HepG2 (cell line): ENCODE measurements around the gene LRRC73. TPM values are rescaled to one million over a fixed set of nuclear protein-coding genes. Genes with fewer than 3 reads are reported as not detected.

Experiments
- ATAC-seq: fragments of 200-7000 bp; cut with Tn5 transposase; 3 replicates; pipeline ENCODE4 v1.9.1; 2020; ENCODE audit warnings: mild to moderate bottlenecking, moderate library complexity
- BruUV-seq: library from RNA; stranded (reverse); fragments of 400-500 nt; replicated peaks from 2 replicates; lab custom pipeline; 2021; lab: Mats Ljungman, UMichigan
- CTCF ChIA-PET: fragments of 300-600 bp; formaldehyde crosslinking; extraction: SDS; loops from one replicate; lab custom pipeline; 2021; ENCODE audit warnings: low total read pairs, inconsistent platforms, low intra/inter-chr PET ratio; lab: Yijun Ruan, JAX
- POLR2A ChIA-PET: fragments of 350-600 bp; sonication (Branson Sonifier 250); formaldehyde crosslinking; loops from one replicate; lab custom pipeline; 2020; ENCODE audit warnings: antibody characterized with exemption, inconsistent platforms; lab: Yijun Ruan, JAX
- DNase-seq: peaks from one replicate; pipeline ENCODE4 v3.0.0-alpha.2; 2015; ENCODE audit warnings: low spot score
- FAIRE-seq: peaks from 3 replicates; lab custom pipeline; 2011; peaks lifted over from hg19 to GRCh38; lab: Jason Lieb, UNC
- H2AFZ ChIP-seq: one replicate; pipeline ENCODE4 v1.6.1; 2011; ENCODE audit warnings: low read length, inconsistent platforms
- H3K27ac ChIP-seq: fragments of 300-600 bp; 3 replicates; pipeline ENCODE4 v1.8.0; 2011; ENCODE audit warnings: mixed run types, mild to moderate bottlenecking, mixed read lengths, low read length, inconsistent platforms; ENCODE audit not compliant: insufficient read depth; ENCODE audit errors: extremely low read length
- H3K27me3 ChIP-seq, 2 experiments: fragments of 200-600 bp in 1 of 2; 2 replicates in 1 of 2; 3 replicates in 1 of 2; pipeline versions ENCODE4 v1.6.0 to v1.8.0; 2011; ENCODE audit warnings: low read length in 2 of 2, mild to moderate bottlenecking in 2 of 2, moderate library complexity in 2 of 2, inconsistent platforms in 1 of 2; ENCODE audit not compliant: insufficient read depth in 2 of 2, control insufficient read depth in 1 of 2
- H3K36me3 ChIP-seq, 2 experiments: fragments of 200-600 bp in 1 of 2; replicated peaks in 1 of 2; 2 replicates in 1 of 2; 3 replicates in 1 of 2; pipeline versions ENCODE4 v1.5.1 to v1.8.0; 2011; ENCODE audit warnings: low read length in 2 of 2, inconsistent platforms in 1 of 2; ENCODE audit not compliant: insufficient read depth in 2 of 2, control insufficient read depth in 1 of 2
- H3K4me1 ChIP-seq: 2 replicates; pipeline ENCODE4 v1.5.1; 2012; ENCODE audit warnings: low read length, inconsistent platforms; ENCODE audit not compliant: insufficient read depth
- H3K4me2 ChIP-seq: 2 replicates; pipeline ENCODE4 v1.6.0; 2011; ENCODE audit warnings: low read depth, low read length, inconsistent platforms
- H3K4me3 ChIP-seq, 3 experiments: fragments of 200-600 bp in 1 of 3; sonication (generic), shearing (Covaris generic) in 1 of 3; replicated peaks in 1 of 3; 2 replicates each; pipeline ENCODE4 v1.5.1; 2011 to 2016; ENCODE audit warnings: low read length in 3 of 3, inconsistent platforms in 2 of 3, low read depth in 2 of 3, mild to moderate bottlenecking in 2 of 3, control low read depth in 1 of 3, mixed read lengths in 1 of 3; ENCODE audit not compliant: insufficient read depth in 1 of 3
- H3K79me2 ChIP-seq: one replicate; pipeline ENCODE4 v1.6.1; 2011; ENCODE audit warnings: low read length, inconsistent platforms; ENCODE audit not compliant: insufficient read depth
- H3K9ac ChIP-seq: 2 replicates; pipeline ENCODE4 v1.6.0; 2011; ENCODE audit warnings: mild to moderate bottlenecking, low read depth, low read length, inconsistent platforms; ENCODE audit not compliant: insufficient read depth
- H3K9me3 ChIP-seq: 2 replicates; pipeline ENCODE4 v1.5.1; 2012; ENCODE audit warnings: mild to moderate bottlenecking, low read length
- H4K20me1 ChIP-seq: 2 replicates; pipeline ENCODE4 v1.6.0; 2011; ENCODE audit warnings: inconsistent platforms, mild to moderate bottlenecking, low read length, moderate library complexity; ENCODE audit not compliant: insufficient read depth
- ETS1 ChIP-seq: sonication (generic); formaldehyde crosslinking; IDR thresholded peaks from 2 replicates; pipeline ENCODE4 v1.4.0; 2020; ENCODE audit warnings: missing genetic modification reagents
- HIVEP1 ChIP-seq: sonication (generic); formaldehyde crosslinking; IDR thresholded peaks from 2 replicates; pipeline ENCODE4 v1.4.0; 2020; ENCODE audit warnings: mild to moderate bottlenecking, missing genetic modification reagents
- HNF4G ChIP-seq, 2 experiments: sonication (generic) in 1 of 2; formaldehyde crosslinking in 1 of 2; IDR thresholded peaks; 2 replicates each; pipeline versions ENCODE4 v1.4.0 to v1.6.1; 2011 to 2020; ENCODE audit warnings: borderline replicate concordance in 2 of 2, low read depth in 2 of 2, mild to moderate bottlenecking in 2 of 2, low read length in 1 of 2, missing genetic modification reagents in 1 of 2, moderate library complexity in 1 of 2
- RFXANK ChIP-seq: IDR thresholded peaks from 2 replicates; pipeline ENCODE4 v1.6.1; 2016
- RXRB ChIP-seq: IDR thresholded peaks from 2 replicates; pipeline ENCODE4 v1.6.1; 2016; ENCODE audit warnings: borderline replicate concordance, missing genetic modification reagents, missing compliant biosample characterization
- STAG1 ChIP-seq: sonication (generic); formaldehyde crosslinking; IDR thresholded peaks from 2 replicates; pipeline ENCODE4 v1.4.0; 2020; ENCODE audit warnings: missing genetic modification reagents
- ZMYM3 ChIP-seq: sonication (generic); formaldehyde crosslinking; IDR thresholded peaks from 2 replicates; pipeline ENCODE4 v1.5.1; 2020; ENCODE audit warnings: mild to moderate bottlenecking, missing genetic modification reagents
- ZNF230 ChIP-seq: sonication (generic); formaldehyde crosslinking; IDR thresholded peaks from 2 replicates; pipeline ENCODE4 v1.4.0; 2020; ENCODE audit warnings: mild to moderate bottlenecking, missing genetic modification reagents
- WGBS: methylation state at CpG from one replicate; pipeline ENCODE4 v1.1.6; 2017; ENCODE audit warnings: low lambda C conversion rate; 5-methylcytosine and 5-hydroxymethylcytosine counted together
- in situ Hi-C: cut with HindIII; loops from 2 replicates; pipeline ENCODE4 v1.10.0; 2017; ENCODE audit warnings: low pct_unique_long_range_greater_than_20kb; ENCODE audit not compliant: extremely low pct_ligation_motif_present
- intact Hi-C: fragments of 100-400 bp; cut with micrococcal nuclease; formaldehyde crosslinking; loops from one replicate; pipeline ENCODE4 v1.10.0; 2022; ENCODE audit not compliant: unreplicated experiment
- polyA plus RNA-seq, 8 experiments: library from polyadenylated mRNA; depleted of rRNA in 3 of 8; stranded (reverse) in 7 of 8; unstranded in 1 of 8; fragments of >200 nt; fragmentation: Illumina TruSeq in 4 of 8; extraction: Trizol in 4 of 8; gene quantifications; 2 replicates each; pipeline versions ENCODE4 v1.2.1 to v1.2.3, GENCODE V29; 2011 to 2016; ENCODE audit warnings: low read depth in 4 of 8, missing spikeins in 1 of 8, mixed read lengths in 1 of 8; ENCODE audit not compliant: insufficient read depth in 1 of 8
- total RNA-seq, 5 experiments: library from RNA; depleted of rRNA; stranded (reverse); fragments of >200 nt; fragmentation: Illumina TruSeq; extraction: Trizol; gene quantifications; 2 replicates each; pipeline ENCODE4 v1.2.3, GENCODE V29; 2016; ENCODE audit warnings: low read depth in 1 of 5
- TF ChIP-seq, protein P1 (sequence below): sonication (generic); formaldehyde crosslinking; IDR thresholded peaks from 2 replicates; pipeline ENCODE4 v1.4.0; 2020; ENCODE audit warnings: missing genetic modification reagents, borderline replicate concordance
- TF ChIP-seq, protein P2 (sequence below): sonication (generic); formaldehyde crosslinking; IDR thresholded peaks from 2 replicates; pipeline ENCODE4 v1.8.0; 2022; ENCODE audit warnings: missing genetic modification reagents, low read depth, mild to moderate bottlenecking, borderline replicate concordance
- TF ChIP-seq, protein P3 (sequence below): sonication (generic); formaldehyde crosslinking; IDR thresholded peaks from 2 replicates; pipeline ENCODE4 v1.4.0; 2020; ENCODE audit warnings: missing genetic modification reagents

LRRC73 gene
- total and polyA plus RNA-seq, 2 of the 13 experiments (the other 11 are each of a cell fraction or from before 2014, with no cell fraction given): 0.11 to 0.12 TPM

GRCh38 chr6:43494321-43494720, 15.8 kb downstream of the LRRC73 start (continued):
- TF ChIP-seq, protein P1, sequence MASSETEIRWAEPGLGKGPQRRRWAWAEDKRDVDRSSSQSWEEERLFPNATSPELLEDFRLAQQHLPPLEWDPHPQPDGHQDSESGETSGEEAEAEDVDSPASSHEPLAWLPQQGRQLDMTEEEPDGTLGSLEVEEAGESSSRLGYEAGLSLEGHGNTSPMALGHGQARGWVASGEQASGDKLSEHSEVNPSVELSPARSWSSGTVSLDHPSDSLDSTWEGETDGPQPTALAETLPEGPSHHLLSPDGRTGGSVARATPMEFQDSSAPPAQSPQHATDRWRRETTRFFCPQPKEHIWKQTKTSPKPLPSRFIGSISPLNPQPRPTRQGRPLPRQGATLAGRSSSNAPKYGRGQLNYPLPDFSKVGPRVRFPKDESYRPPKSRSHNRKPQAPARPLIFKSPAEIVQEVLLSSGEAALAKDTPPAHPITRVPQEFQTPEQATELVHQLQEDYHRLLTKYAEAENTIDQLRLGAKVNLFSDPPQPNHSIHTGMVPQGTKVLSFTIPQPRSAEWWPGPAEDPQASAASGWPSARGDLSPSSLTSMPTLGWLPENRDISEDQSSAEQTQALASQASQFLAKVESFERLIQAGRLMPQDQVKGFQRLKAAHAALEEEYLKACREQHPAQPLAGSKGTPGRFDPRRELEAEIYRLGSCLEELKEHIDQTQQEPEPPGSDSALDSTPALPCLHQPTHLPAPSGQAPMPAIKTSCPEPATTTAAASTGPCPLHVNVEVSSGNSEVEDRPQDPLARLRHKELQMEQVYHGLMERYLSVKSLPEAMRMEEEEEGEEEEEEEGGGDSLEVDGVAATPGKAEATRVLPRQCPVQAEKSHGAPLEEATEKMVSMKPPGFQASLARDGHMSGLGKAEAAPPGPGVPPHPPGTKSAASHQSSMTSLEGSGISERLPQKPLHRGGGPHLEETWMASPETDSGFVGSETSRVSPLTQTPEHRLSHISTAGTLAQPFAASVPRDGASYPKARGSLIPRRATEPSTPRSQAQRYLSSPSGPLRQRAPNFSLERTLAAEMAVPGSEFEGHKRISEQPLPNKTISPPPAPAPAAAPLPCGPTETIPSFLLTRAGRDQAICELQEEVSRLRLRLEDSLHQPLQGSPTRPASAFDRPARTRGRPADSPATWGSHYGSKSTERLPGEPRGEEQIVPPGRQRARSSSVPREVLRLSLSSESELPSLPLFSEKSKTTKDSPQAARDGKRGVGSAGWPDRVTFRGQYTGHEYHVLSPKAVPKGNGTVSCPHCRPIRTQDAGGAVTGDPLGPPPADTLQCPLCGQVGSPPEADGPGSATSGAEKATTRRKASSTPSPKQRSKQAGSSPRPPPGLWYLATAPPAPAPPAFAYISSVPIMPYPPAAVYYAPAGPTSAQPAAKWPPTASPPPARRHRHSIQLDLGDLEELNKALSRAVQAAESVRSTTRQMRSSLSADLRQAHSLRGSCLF (CRISPR knock-in tag): no peak
- no peak for TF ChIP-seq ETS1
- TF ChIP-seq, all 625 proteins: peak for 15

DNA sequence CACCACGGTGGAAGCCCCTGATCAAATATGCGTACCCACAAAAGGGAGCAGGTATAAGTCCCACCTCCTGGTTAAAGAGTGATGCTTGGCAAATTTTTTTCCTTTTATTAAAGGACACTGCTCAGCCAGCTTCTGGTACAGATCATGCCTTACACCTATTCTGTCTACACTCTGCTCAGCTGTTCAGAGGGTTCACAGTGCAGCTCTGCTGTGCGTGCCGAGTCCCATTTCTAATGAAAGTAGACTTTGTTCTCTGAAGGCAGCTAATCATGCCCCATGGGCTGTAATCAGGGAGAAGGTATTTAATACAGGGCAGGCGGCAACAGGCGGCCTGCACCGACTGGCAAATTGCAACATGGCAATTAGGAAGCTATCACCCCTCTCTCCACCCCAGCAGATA, 16.3 kb downstream of the LRRC73 start:
- H3K4me3 ChIP-seq: 0 out of 6 replicates have a peak overlapping the region, but pooled peaks of 1 of the 3 experiments have one; percentile 30
- H3K9ac ChIP-seq: peak overlapping the region; percentile 16; the same call in 1 of the 2 replicates
- H3K4me2 ChIP-seq: peak overlapping the region; percentile 50
- no TSS peak for BruUV-seq
- H2AFZ ChIP-seq: no peak overlapping the region
- intact Hi-C loops: loop anchor here (5.0 to 10.0 kb wide), 2 partner anchors 59 to 232 kb away; no protein-coding TSS in a partner anchor
- no peaks in the 10 kb centered on the region for H4K20me1 ChIP-seq
- ChIA-PET POLR2A (interaction anchor here (1.1 to 6.4 kb wide), 9 partner anchors 9 to 319 kb away, joined by 3 to 141 read pairs (median 6); partner anchors contain the start of genes ABCC10, DLK2, LRRC73 and TJAP1), CTCF (no interaction called here)
- no peaks in the 10 kb centered on the region for H3K27me3 ChIP-seq
- in situ Hi-C loops: loop anchor here (5.0 kb wide), 1 partner anchor 37 kb away; the partner anchor contains the start of gene DLK2
- 12% methylated on average over 7 of the region's 7 CpGs for WGBS
- peaks cover 50% of the 10 kb centered on the region for H3K79me2 ChIP-seq
- no peaks in the 10 kb centered on the region for H3K9me3 ChIP-seq
- peak; percentile 69 for ATAC-seq
- FAIRE-seq: peak; percentile 83
- peaks cover 8% of the 10 kb centered on the region for H3K4me1 ChIP-seq
- H3K27ac ChIP-seq: no peak overlapping the region
- peak; percentile 89 for DNase-seq
- peaks cover 12% of the 10 kb centered on the region in 2 experiments for H3K36me3 ChIP-seq
- TF ChIP-seq RXRB: peak; percentile 53; the same call in 1 of the 2 replicates
- peak; percentile 6; the same call in 1 of the 2 replicates for TF ChIP-seq STAG1 (CRISPR knock-in tag)
- peak; percentile 58 for TF ChIP-seq ZMYM3 (CRISPR knock-in tag)
- peak; percentile 85 for TF ChIP-seq HNF4G (IDR thresholded peaks at IDR 0.05; ENCODE audit: borderline replicate concordance, low read depth, low read length)
- peak; percentile 80; the same call in 1 of the 2 replicates for TF ChIP-seq HNF4G (CRISPR knock-in tag; IDR thresholded peaks at IDR 0.05; ENCODE audit: borderline replicate concordance, low read depth)
- TF ChIP-seq HIVEP1: no peak
- TF ChIP-seq, protein P2, sequence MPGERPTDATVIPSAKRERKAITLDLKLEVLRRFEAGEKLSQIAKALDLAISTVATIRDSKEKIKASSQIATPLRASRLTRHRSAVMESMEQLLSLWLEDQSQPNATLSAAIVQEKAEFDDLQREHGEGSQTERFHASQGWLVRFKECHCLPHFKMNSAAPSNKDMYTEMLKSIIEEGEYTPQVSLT: no peak
- TF ChIP-seq, protein P3, sequence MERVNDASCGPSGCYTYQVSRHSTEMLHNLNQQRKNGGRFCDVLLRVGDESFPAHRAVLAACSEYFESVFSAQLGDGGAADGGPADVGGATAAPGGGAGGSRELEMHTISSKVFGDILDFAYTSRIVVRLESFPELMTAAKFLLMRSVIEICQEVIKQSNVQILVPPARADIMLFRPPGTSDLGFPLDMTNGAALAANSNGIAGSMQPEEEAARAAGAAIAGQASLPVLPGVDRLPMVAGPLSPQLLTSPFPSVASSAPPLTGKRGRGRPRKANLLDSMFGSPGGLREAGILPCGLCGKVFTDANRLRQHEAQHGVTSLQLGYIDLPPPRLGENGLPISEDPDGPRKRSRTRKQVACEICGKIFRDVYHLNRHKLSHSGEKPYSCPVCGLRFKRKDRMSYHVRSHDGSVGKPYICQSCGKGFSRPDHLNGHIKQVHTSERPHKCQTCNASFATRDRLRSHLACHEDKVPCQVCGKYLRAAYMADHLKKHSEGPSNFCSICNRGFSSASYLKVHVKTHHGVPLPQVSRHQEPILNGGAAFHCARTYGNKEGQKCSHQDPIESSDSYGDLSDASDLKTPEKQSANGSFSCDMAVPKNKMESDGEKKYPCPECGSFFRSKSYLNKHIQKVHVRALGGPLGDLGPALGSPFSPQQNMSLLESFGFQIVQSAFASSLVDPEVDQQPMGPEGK: peak; percentile 31; the same call in 1 of the 2 replicates
- 0 out of 2 replicates have a peak, but pooled peaks have one; percentile 78 for TF ChIP-seq ZNF230
- TF ChIP-seq RFXANK (CRISPR knock-in tag): no peak
